Vagina (tissue), 2 donors: ENCODE data around the gene CD81. TPM values are rescaled to one million over a fixed set of nuclear protein-coding genes. Genes with fewer than 3 reads are reported as not detected.

Experiments used
- DNase-seq, 2 donors: peaks; one replicate each; pipeline ENCODE4 v3.0.0-alpha.2; 2017; ENCODE audit errors: extremely low spot score in 2 of 2
- H3K27ac ChIP-seq: fragments of 200-600 bp; sonication (generic); one replicate; pipeline ENCODE4 v1.5.1; 2019
- H3K27me3 ChIP-seq: fragments of 200-600 bp; sonication (generic); one replicate; pipeline ENCODE4 v1.5.1; 2019
- H3K36me3 ChIP-seq, 2 donors: fragments of 200-600 bp; sonication (generic); one replicate each; pipeline ENCODE4 v1.5.1; 2017 to 2019
- H3K4me1 ChIP-seq: fragments of 200-600 bp; sonication (generic); one replicate; pipeline ENCODE4 v1.5.1; 2019
- H3K4me3 ChIP-seq, 2 donors: fragments of 200-600 bp; sonication (generic); 1 replicate in 1 of 2; 2 replicates in 1 of 2; pipeline ENCODE4 v1.5.1; 2016 to 2019
- H3K9me3 ChIP-seq: fragments of 200-600 bp; sonication (generic); one replicate; pipeline ENCODE4 v1.5.1; 2019
- CTCF ChIP-seq, 3 experiments: fragments of 450-650 bp in 2 of 3; fragments of 200-600 bp in 1 of 3; sonication (generic) in 1 of 3; IDR thresholded peaks; one replicate each; pipeline ENCODE4 v1.5.1; 2017 to 2019; ENCODE audit warnings: antibody characterized with exemption in 3 of 3, mild to moderate bottlenecking in 2 of 3, moderate library complexity in 2 of 3
- POLR2A ChIP-seq, 2 donors: fragments of 450-650 bp; IDR thresholded peaks; one replicate each; pipeline ENCODE4 v1.6.1; 2017; ENCODE audit warnings: antibody characterized with exemption in 2 of 2, mild to moderate bottlenecking in 2 of 2, moderate library complexity in 2 of 2
- POLR2AphosphoS5 ChIP-seq, 2 donors: sonication (generic); formaldehyde crosslinking; IDR thresholded peaks; one replicate each; pipeline ENCODE4 v1.9.0; 2017; ENCODE audit warnings: antibody characterized with exemption in 2 of 2, mild to moderate bottlenecking in 2 of 2, low read depth in 1 of 2; ENCODE audit not compliant: insufficient read depth in 1 of 2
- intact Hi-C: fragments of 100-400 bp; cut with DNase I; formaldehyde crosslinking; loops from one replicate; pipeline ENCODE4 v1.15.1; 2023
- total RNA-seq: library from RNA; depleted of rRNA; stranded (reverse); fragments of >200 nt; gene quantifications from one replicate; pipeline ENCODE4 v1.2.3, GENCODE V29; 2016

Gene CD81
- total RNA-seq, 1 donor from 2014 or later: 526 TPM

- Histone ChIP-seq H3K9me3 (no peaks in the 10 kb centered on the region), H3K4me1 (peaks cover 56% of the 10 kb centered on the region), H3K27ac (peak overlapping the region; percentile 98), H3K36me3 (no peaks in the 10 kb centered on the region), H3K27me3 (no peaks in the 10 kb centered on the region), H3K4me3 (peak overlapping the region; percentile 87 to 90)
- peak in 1 of 2 donors; percentile 93 for TF ChIP-seq POLR2AphosphoS5 (IDR thresholded peaks at IDR 0.05; ENCODE audit: insufficient read depth in 1 of 2, low read depth in 1 of 2)
- TF ChIP-seq POLR2A (IDR thresholded peaks at IDR 0.05): peak in 1 of 2 donors; percentile 44
- no peak for TF ChIP-seq CTCF (IDR thresholded peaks at IDR 0.05)
- DNase-seq: no peak
- intact Hi-C loops: loop anchor here (5.0 kb wide), 1 partner anchor 60 kb away; no protein-coding TSS in a partner anchor
Measured at GRCh38 chr11:2377511-2378443, 667 bp downstream of the CD81 start.

- Histone ChIP-seq H3K4me1 (peaks cover 65% of the 10 kb centered on the region), H3K4me3 (peak overlapping the region; percentile 87 to 90), H3K27me3 (no peaks in the 10 kb centered on the region), H3K36me3 (no peaks in the 10 kb centered on the region), H3K9me3 (no peaks in the 10 kb centered on the region), H3K27ac (peak overlapping the region; percentile 98)
- intact Hi-C loops: loop anchor here (5.0 kb wide), 1 partner anchor 61 kb away; no protein-coding TSS in a partner anchor
- no peak for TF ChIP-seq POLR2A (IDR thresholded peaks at IDR 0.05)
- TF ChIP-seq POLR2AphosphoS5 (IDR thresholded peaks at IDR 0.05; ENCODE audit: insufficient read depth in 1 of 2, low read depth in 1 of 2): peak in 1 of 2 donors; percentile 9
- no peak for TF ChIP-seq CTCF (IDR thresholded peaks at IDR 0.05)
- no peak for DNase-seq
Measured at GRCh38 chr11:2378527-2379210, 1.6 kb downstream of the CD81 start.

- Histone ChIP-seq H3K36me3 (no peaks in the 10 kb centered on the region), H3K9me3 (no peaks in the 10 kb centered on the region), H3K4me3 (peak overlapping the region; percentile 87 to 90), H3K27ac (peak overlapping the region; percentile 98), H3K4me1 (peaks cover 74% of the 10 kb centered on the region), H3K27me3 (no peaks in the 10 kb centered on the region)
- TF ChIP-seq POLR2AphosphoS5 (IDR thresholded peaks at IDR 0.05; ENCODE audit: insufficient read depth in 1 of 2, low read depth in 1 of 2) (no peak), POLR2A (IDR thresholded peaks at IDR 0.05) (no peak), CTCF (IDR thresholded peaks at IDR 0.05) (no peak)
- no peak for DNase-seq
- intact Hi-C loops: loop anchor here (5.0 kb wide), 1 partner anchor 62 kb away; no protein-coding TSS in a partner anchor
Measured at GRCh38 chr11:2379466-2380174, 2.5 kb downstream of the CD81 start.

GRCh38 chr11:2380396-2380795 is 3.3 kb downstream of the CD81 start:
- Histone ChIP-seq H3K4me3 (peak overlapping the region; percentile 87 to 90), H3K27ac (peak overlapping the region; percentile 98), H3K36me3 (peaks cover 0 to 2% of the 10 kb centered on the region in 2 donors), H3K9me3 (no peaks in the 10 kb centered on the region), H3K4me1 (peaks cover 82% of the 10 kb centered on the region), H3K27me3 (no peaks in the 10 kb centered on the region)
- intact Hi-C loops: no loop called here
- no peak for DNase-seq
- TF ChIP-seq POLR2A (IDR thresholded peaks at IDR 0.05) (no peak), CTCF (IDR thresholded peaks at IDR 0.05) (no peak), POLR2AphosphoS5 (IDR thresholded peaks at IDR 0.05; ENCODE audit: insufficient read depth in 1 of 2, low read depth in 1 of 2) (no peak)
